Mucosa of stomach (tissue), 1 donor: ENCODE results near the gene ADM2.

Experiments used
- H3K27me3 ChIP-seq: one replicate; pipeline ENCODE4 v1.7.0; 2013; ENCODE audit warnings: mild to moderate bottlenecking, low read length; ENCODE audit not compliant: control insufficient read depth, insufficient read depth
- H3K36me3 ChIP-seq: one replicate; pipeline ENCODE4 v1.7.0; 2013; ENCODE audit warnings: low read length; ENCODE audit not compliant: control insufficient read depth, insufficient read depth
- H3K4me1 ChIP-seq: one replicate; pipeline ENCODE4 v1.7.0; 2013; ENCODE audit warnings: mild to moderate bottlenecking, low read length; ENCODE audit not compliant: control insufficient read depth, insufficient read depth
- H3K4me3 ChIP-seq: one replicate; pipeline ENCODE4 v1.7.0; 2013; ENCODE audit warnings: low read length
- H3K9ac ChIP-seq: one replicate; pipeline ENCODE4 v1.7.0; 2013; ENCODE audit warnings: mild to moderate bottlenecking, low read length, moderate library complexity
- H3K9me3 ChIP-seq: one replicate; pipeline ENCODE4 v1.7.0; 2013; ENCODE audit warnings: mild to moderate bottlenecking, low read length, moderate library complexity; ENCODE audit not compliant: control insufficient read depth
- donor health status: Pancreatic carcinoma.

ADM2 gene

GRCh38 chr22:50522208-50522805 is 41.0 kb downstream of the ADM2 start:
- Histone ChIP-seq H3K9ac (no peak overlapping the region), H3K27me3 (no peaks in the 10 kb centered on the region), H3K4me1 (peaks cover 34% of the 10 kb centered on the region), H3K9me3 (no peaks in the 10 kb centered on the region), H3K36me3 (peaks cover 26% of the 10 kb centered on the region), H3K4me3 (no peak overlapping the region)

DNA sequence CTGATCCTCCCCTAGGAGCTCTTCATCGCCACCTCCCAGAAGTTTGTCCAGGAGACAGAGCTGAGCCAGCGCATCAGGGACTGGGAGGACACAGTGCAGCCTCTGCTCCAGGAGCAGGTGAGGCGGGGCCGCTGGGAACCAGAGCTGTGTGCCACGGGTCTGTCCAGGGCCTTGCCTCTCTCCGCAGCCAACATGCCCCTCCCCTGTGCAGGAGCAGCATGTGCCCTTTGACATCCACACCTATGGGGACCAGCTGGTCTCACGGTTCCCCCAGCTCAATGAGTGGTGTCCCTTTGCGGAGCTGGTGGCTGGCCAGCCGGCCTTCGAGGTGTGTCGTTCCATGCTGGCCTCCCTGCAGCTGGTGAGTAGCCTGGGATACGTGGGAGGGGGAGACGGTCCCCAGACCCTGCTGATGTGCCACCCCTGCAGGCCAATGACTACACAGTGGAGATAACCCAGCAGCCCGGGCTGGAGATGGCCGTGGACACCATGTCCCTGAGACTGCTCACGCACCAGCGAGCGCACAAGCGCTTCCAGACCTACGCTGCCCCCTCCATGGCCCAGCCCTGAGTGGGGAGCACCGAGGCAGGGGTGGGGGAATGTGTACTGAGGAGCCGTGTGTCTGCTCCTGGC is 41.6 kb downstream of the ADM2 start:
- Histone ChIP-seq H3K9me3 (no peaks in the 10 kb centered on the region), H3K36me3 (peaks cover 26% of the 10 kb centered on the region), H3K27me3 (no peaks in the 10 kb centered on the region), H3K4me3 (no peak overlapping the region), H3K9ac (no peak overlapping the region), H3K4me1 (peaks cover 36% of the 10 kb centered on the region)

GRCh38 chr22:50523458-50523805 is 42.1 kb downstream of the ADM2 start:
- no peak overlapping the region for H3K4me3 ChIP-seq
- no peaks in the 10 kb centered on the region for H3K27me3 ChIP-seq
- peaks cover 25% of the 10 kb centered on the region for H3K36me3 ChIP-seq
- no peak overlapping the region for H3K9ac ChIP-seq
- H3K9me3 ChIP-seq, result no peaks in the 10 kb centered on the region
- H3K4me1 ChIP-seq, result peaks cover 36% of the 10 kb centered on the region

- peak overlapping the region; percentile 50 for H3K4me3 ChIP-seq
- H3K9ac ChIP-seq, result peak overlapping the region; percentile 70
- H3K27me3 ChIP-seq, result no peaks in the 10 kb centered on the region
- no peaks in the 10 kb centered on the region for H3K9me3 ChIP-seq
- peaks cover 19% of the 10 kb centered on the region for H3K36me3 ChIP-seq
- peaks cover 36% of the 10 kb centered on the region for H3K4me1 ChIP-seq
Observed at GRCh38 chr22:50523806-50524675, 42.7 kb downstream of the ADM2 start.

GRCh38 chr22:50524676-50525103 is 43.3 kb downstream of the ADM2 start:
- Histone ChIP-seq H3K9ac (peak overlapping the region; percentile 70), H3K4me1 (peaks cover 39% of the 10 kb centered on the region)

GRCh38 chr22:50525104-50525857 is 43.9 kb downstream of the ADM2 start, which contains the start of gene SCO2:
Gene SCO2 (minus strand): TSS chr22:50525598. CDS start chr22:50524411, 1,187 bp downstream.
- peak within 1 kb of the TSS; percentile 50 for H3K4me3 ChIP-seq
- peaks cover 19% of the 10 kb centered on the region for H3K36me3 ChIP-seq
- H3K27me3 ChIP-seq, result no peaks in the 10 kb centered on the region
- H3K9ac ChIP-seq, result peak within 1 kb of the TSS; percentile 70
- peaks cover 41% of the 10 kb centered on the region for H3K4me1 ChIP-seq
- no peaks in the 10 kb centered on the region for H3K9me3 ChIP-seq

More at GRCh38 chr22:50524676-50525103, 43.3 kb downstream of the ADM2 start:
- Histone ChIP-seq H3K4me3 (peak overlapping the region; percentile 50), H3K27me3 (no peaks in the 10 kb centered on the region), H3K9me3 (no peaks in the 10 kb centered on the region), H3K36me3 (peaks cover 19% of the 10 kb centered on the region)

- H3K9me3 ChIP-seq, result no peaks in the 10 kb centered on the region
- peak overlapping the region; percentile 70 for H3K9ac ChIP-seq
- H3K27me3 ChIP-seq, result no peaks in the 10 kb centered on the region
- peaks cover 19% of the 10 kb centered on the region for H3K36me3 ChIP-seq
- H3K4me1 ChIP-seq, result peaks cover 47% of the 10 kb centered on the region
- no peak overlapping the region for H3K4me3 ChIP-seq
Observed at GRCh38 chr22:50525858-50526107, 44.4 kb downstream of the ADM2 start.

DNA sequence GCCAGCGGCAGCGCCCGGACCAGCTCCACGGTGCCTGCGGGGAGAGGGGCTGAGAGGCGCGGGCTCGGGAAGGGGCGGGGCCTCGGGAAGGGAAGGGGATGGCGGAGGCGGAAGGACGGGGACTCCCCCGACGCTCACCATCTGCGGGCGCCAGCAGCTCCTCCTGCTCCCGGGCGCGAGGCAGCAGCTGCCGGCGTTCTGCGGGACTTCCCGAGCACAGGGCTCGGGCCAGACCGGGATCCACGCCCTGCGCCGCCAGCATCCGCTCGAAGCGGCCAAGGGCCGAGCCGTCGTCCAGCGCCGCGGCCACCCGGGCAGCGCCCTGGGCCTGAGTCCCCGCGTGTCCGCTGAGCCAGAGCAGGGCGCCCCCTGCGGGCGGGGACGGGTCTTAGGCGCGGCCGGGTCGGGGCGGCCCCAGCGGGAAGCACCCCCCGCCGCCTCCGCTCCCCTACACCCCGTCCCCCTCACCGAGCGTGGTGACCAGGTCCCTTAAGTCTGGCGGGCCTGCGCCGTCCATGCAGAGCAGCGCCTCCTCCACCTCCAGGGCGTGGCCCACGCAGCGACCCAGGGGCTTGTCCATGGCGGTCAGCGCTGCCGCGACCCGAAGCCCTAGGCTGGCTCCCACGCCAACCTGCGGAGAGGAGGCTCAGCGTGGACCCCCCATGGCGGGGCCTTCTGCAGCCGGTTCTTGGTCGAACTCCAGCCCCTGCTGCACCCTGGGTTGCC is 44.9 kb downstream of the ADM2 start:
- Histone ChIP-seq H3K27me3 (no peaks in the 10 kb centered on the region), H3K4me3 (peak overlapping the region; percentile 63), H3K36me3 (peaks cover 19% of the 10 kb centered on the region), H3K9me3 (no peaks in the 10 kb centered on the region), H3K4me1 (peaks cover 51% of the 10 kb centered on the region), H3K9ac (peak overlapping the region; percentile 70)

- peaks cover 17% of the 10 kb centered on the region for H3K36me3 ChIP-seq
- no peaks in the 10 kb centered on the region for H3K9me3 ChIP-seq
- peaks cover 57% of the 10 kb centered on the region for H3K4me1 ChIP-seq
- H3K27me3 ChIP-seq, result no peaks in the 10 kb centered on the region
- peak overlapping the region; percentile 70 for H3K9ac ChIP-seq
- H3K4me3 ChIP-seq, result peak overlapping the region; percentile 63
Observed at GRCh38 chr22:50526834-50527801, 45.8 kb downstream of the ADM2 start.

GRCh38 chr22:50527921-50528681 is 46.8 kb downstream of the ADM2 start:
- no peaks in the 10 kb centered on the region for H3K9me3 ChIP-seq
- H3K27me3 ChIP-seq, result no peaks in the 10 kb centered on the region
- H3K4me3 ChIP-seq, result no peak overlapping the region
- H3K4me1 ChIP-seq, result peaks cover 63% of the 10 kb centered on the region
- peaks cover 7% of the 10 kb centered on the region for H3K36me3 ChIP-seq
- no peak overlapping the region for H3K9ac ChIP-seq
